Ascending aorta (tissue), 2 donors: Measurements from ENCODE around the gene SCAF1. TPM values are rescaled to one million over a fixed set of nuclear protein-coding genes. Genes with fewer than 3 reads are reported as not detected.

Source experiments
- DNase-seq, 2 donors: peaks; one replicate each; pipeline ENCODE4 v3.0.0-alpha.2; 2019; ENCODE audit warnings: low spot score in 2 of 2
- H3K27ac ChIP-seq, 2 donors: fragments of 200-600 bp; sonication (generic); one replicate each; pipeline ENCODE4 v1.5.1; 2016 to 2017; ENCODE audit warnings: mild to moderate bottlenecking in 1 of 2
- H3K27me3 ChIP-seq: fragments of 200-600 bp; sonication (generic); one replicate; pipeline ENCODE4 v1.5.1; 2017
- H3K36me3 ChIP-seq, 2 donors: fragments of 200-600 bp; sonication (generic); one replicate each; pipeline ENCODE4 v1.5.1; 2016
- H3K4me1 ChIP-seq, 2 donors: fragments of 200-600 bp; sonication (generic); one replicate each; pipeline ENCODE4 v1.5.1; 2016 to 2017; ENCODE audit warnings: mild to moderate bottlenecking in 1 of 2
- H3K4me3 ChIP-seq, 2 donors: fragments of 200-600 bp; sonication (generic); one replicate each; pipeline ENCODE4 v1.5.1; 2016 to 2017; ENCODE audit warnings: mild to moderate bottlenecking in 1 of 2
- H3K9me3 ChIP-seq, 2 donors: fragments of 200-600 bp; sonication (generic); one replicate each; pipeline ENCODE4 v1.5.1; 2016
- CTCF ChIP-seq, 3 experiments: fragments of 200-600 bp in 2 of 3; fragments of 450-650 bp in 1 of 3; sonication (generic) in 2 of 3; IDR thresholded peaks; one replicate each; pipeline ENCODE4 v1.5.1; 2016 to 2019; ENCODE audit warnings: antibody characterized with exemption in 3 of 3, mild to moderate bottlenecking in 1 of 3, moderate library complexity in 1 of 3
- intact Hi-C: fragments of 100-400 bp; cut with DNase I; formaldehyde crosslinking; loops from one replicate; pipeline ENCODE4 v1.15.1; 2023
- total RNA-seq: library from RNA; depleted of rRNA; stranded (reverse); fragments of >200 nt; gene quantifications from one replicate; pipeline ENCODE4 v1.1.0, GENCODE V29; 2016

Gene SCAF1
- total RNA-seq, 1 donor from 2014 or later, result 72.2 TPM

GRCh38 chr19:49696115-49696514, 54.1 kb downstream of the SCAF1 start:
- no peak overlapping the region for H3K4me3 ChIP-seq
- H3K9me3 ChIP-seq, result no peaks in the 10 kb centered on the region
- no peak overlapping the region for H3K27ac ChIP-seq
- peaks cover 0 to 5% of the 10 kb centered on the region in 2 donors for H3K4me1 ChIP-seq
- intact Hi-C loops, result no loop called here
- H3K27me3 ChIP-seq, result no peaks in the 10 kb centered on the region
- no peak for TF ChIP-seq CTCF (IDR thresholded peaks at IDR 0.05)
- no peak for DNase-seq
- H3K36me3 ChIP-seq, result no peaks in the 10 kb centered on the region

GRCh38 chr19:49696865-49697264, 54.9 kb downstream of the SCAF1 start:
- TF ChIP-seq CTCF (IDR thresholded peaks at IDR 0.05), result no peak
- Histone ChIP-seq H3K4me3 (no peak overlapping the region), H3K36me3 (no peaks in the 10 kb centered on the region), H3K4me1 (no peaks in the 10 kb centered on the region), H3K27ac (no peak overlapping the region), H3K27me3 (no peaks in the 10 kb centered on the region), H3K9me3 (no peaks in the 10 kb centered on the region)
- no peak for DNase-seq
- intact Hi-C loops, result no loop called here

- Histone ChIP-seq H3K4me3 (no peak overlapping the region), H3K4me1 (no peaks in the 10 kb centered on the region), H3K27me3 (no peaks in the 10 kb centered on the region), H3K9me3 (no peaks in the 10 kb centered on the region), H3K27ac (no peak overlapping the region), H3K36me3 (no peaks in the 10 kb centered on the region)
- intact Hi-C loops, result no loop called here
- no peak for TF ChIP-seq CTCF (IDR thresholded peaks at IDR 0.05)
- no peak for DNase-seq
Measured at GRCh38 chr19:49699364-49699763, 57.4 kb downstream of the SCAF1 start.

- H3K27ac ChIP-seq, result no peak overlapping the region
- no peaks in the 10 kb centered on the region for H3K4me1 ChIP-seq
- no peaks in the 10 kb centered on the region for H3K27me3 ChIP-seq
- no peak for DNase-seq
- no peaks in the 10 kb centered on the region for H3K9me3 ChIP-seq
- no peak for TF ChIP-seq CTCF (IDR thresholded peaks at IDR 0.05)
- no peaks in the 10 kb centered on the region for H3K36me3 ChIP-seq
- no peak overlapping the region for H3K4me3 ChIP-seq
- intact Hi-C loops, result no loop called here
Measured at GRCh38 chr19:49700563-49700962, 58.6 kb downstream of the SCAF1 start.

- TF ChIP-seq CTCF (IDR thresholded peaks at IDR 0.05), result no peak
- no peak for DNase-seq
- intact Hi-C loops, result no loop called here
Measured at GRCh38 chr19:49701271-49701786, 59.3 kb downstream of the SCAF1 start.

More at GRCh38 chr19:49701271-49701786, 59.3 kb downstream of the SCAF1 start:
- Histone ChIP-seq H3K4me1 (no peaks in the 10 kb centered on the region), H3K4me3 (no peak overlapping the region), H3K27ac (no peak overlapping the region), H3K36me3 (no peaks in the 10 kb centered on the region), H3K27me3 (no peaks in the 10 kb centered on the region), H3K9me3 (no peaks in the 10 kb centered on the region)
